ENCODE results near the gene CAPN7.

- TF ChIP-seq CTCF (IDR thresholded peaks at IDR 0.05) (no peak), POLR2A (IDR thresholded peaks at IDR 0.05) (no peak), POLR2AphosphoS5 (IDR thresholded peaks at IDR 0.05) (no peak)
Measured at GRCh38 chr3:15175605-15176004, 30.4 kb upstream of the CAPN7 start.

All from gastroesophageal sphincter (tissue), 3 donors.